Stimulated activated CD4-positive, alpha-beta T cell treated with anti-CD3 and anti-CD28 coated beads, Interleukin-4, amount 100 ng/mL, for 4 hours (primary cell): ENCODE results near the gene C18orf32.
A peak's percentile ranks its signal among the peaks of the same experiment; 100 is the strongest.
"Not testable (repeated sequence)": the region's sequence is repeated elsewhere in the genome, so short reads cannot be mapped to it uniquely, and the experiment has no call there.

Experiments
- DNase-seq, 2 experiments: peaks; one replicate each; pipeline ENCODE4 v3.0.0-alpha.2; 2020

Gene C18orf32

DNA sequence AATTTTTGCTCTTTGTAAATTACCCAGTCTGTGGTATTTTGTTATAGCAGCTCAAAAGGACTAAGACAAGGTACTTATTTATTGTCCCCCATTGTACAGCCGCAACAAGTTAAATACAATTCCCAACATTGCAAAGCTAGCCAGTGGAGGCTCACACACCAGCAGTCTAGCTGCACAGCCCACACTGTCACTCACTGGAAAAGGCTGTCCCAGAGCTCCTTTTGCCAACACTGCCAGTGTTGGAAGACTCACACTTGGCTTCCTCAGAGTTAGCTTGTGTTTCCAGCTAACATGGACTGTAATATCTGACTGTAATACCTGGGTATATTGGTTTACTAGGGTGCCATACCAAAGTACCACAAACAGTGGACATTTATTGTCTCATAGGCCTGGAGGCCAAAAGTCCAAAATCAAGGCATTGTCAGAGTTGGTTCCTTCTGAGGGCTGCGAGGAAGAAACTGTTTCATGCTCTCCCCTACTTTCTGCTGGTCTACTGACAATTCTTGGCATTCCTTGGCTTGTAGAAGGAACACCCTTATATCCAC lies 19.9 kb downstream of the C18orf32 start:
- no peak for DNase-seq

DNA sequence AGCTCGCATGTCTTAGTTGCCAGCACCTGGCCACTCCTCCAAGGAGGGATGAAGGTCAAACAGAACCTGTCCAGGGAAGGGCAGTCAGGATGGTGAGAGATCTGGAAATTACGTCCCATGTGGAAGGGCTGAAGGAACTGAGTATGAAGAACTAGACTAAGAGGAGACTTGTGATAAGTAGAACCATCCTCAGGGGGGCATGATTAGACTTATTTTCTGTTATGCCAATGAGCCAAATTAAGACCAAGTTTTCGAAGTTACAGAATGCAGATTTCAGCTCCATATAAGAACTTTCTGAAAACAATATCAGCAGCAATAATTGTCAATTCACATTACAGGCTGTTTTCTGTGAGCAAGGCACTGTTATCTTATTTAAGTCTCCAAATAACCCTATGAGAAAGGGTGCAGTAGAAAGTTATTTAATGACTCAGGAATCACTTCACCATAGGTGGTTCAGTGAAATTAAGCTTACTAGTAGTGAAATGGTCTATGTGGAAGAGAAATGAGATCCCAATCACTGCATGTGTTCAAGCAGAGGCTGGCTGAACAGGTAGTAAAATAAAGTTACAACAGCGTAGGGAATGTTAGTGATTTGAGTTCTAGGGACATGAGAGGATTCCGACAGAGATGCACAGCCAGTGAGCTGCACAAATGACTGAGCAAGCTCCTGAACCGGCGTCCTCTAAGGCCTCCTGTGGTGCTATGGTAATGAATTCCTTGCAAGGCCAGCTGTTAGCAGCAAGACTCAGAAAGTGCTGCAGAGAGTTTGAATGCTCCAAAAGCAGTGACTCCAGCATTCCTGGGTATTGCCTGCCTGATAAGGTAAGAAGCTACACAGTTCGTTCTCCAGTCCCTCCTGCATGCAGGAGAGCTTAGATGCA lies 22.1 kb downstream of the C18orf32 start:
- DNase-seq, result no peak

DNA sequence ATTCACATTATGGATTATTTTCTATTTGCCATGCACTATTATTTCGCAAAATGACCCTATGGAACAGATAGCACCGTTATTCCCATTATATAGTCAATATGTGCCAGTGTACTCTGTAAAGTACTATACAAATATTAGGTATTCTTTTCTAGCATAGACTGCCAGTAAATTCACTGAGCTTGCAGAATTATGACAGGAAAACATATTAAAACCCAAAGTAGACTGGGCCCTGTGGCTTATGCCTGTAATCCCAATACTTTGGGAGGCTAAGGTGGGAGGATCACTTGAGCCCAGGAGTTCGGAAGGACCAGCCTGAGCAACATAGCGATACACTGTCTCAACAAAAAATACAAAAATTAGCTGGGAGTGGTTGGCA lies 25.4 kb downstream of the C18orf32 start:
- DNase-seq, result no peak

DNA sequence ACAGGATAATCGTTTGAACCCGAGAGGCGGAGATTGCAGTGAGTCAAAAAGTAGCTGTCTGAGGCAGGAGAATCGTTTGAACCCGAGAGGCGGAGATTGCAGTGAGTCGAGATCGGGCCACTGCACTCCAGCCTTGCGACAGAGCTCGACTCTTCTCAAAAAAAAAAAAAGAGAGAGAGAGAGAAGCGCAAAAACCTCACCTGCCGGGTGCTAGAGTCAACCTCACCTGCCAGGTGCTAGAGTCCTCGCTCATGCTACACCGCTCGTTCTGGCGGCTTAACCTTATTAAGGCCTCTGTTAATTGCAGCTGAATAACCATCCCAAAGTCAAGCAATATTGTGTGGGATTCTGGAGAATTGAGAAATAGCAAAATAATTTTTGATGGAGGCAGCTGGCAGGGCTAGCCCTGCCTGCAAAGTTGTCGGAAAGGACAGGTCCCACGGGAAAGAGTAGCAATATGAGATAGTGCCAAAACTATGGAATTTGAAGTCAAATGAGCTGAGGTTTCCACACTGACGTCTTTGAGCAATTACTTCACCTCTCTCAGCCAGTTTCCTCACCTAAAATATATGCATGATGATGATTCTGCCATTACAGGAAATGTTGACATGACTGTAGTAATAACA lies 25.9 kb downstream of the C18orf32 start:
- no peak for DNase-seq

DNA sequence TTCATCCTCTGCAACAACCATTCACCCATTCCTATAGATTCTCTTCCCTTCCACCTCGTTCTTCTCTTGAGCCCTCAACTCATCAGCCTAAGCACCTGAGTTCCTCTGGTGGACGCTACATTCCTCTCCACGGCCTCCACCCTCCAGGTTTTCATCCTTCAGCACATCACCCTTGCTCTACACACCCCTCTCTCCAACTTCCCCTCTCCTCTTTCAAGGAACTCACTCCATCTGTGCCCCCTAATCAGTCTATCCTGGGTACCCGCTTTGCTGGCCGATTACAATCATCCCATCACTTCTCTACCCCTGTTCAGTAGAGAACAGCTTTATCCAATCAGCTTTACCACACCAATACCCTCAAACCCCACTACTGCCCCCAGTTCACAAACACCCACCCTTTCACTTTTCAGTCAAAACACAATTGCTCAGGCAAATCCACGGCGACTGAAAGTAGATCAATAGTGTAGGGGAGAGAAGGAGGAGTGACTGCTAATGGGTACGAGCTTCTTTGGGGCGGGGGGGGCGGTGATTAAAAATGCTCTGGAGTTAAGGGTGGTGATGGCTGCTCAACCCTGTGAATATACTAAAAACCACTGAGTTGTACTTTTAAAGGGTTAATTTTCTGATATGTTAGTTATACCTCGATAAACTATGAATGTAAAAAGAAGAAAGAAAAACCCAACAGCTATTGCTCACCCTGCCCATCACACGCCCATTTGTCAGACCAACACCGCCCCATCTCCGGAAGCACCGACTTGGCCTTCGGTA lies 27.4 kb downstream of the C18orf32 start:
- peak; percentile 21 to 22 for DNase-seq

DNA sequence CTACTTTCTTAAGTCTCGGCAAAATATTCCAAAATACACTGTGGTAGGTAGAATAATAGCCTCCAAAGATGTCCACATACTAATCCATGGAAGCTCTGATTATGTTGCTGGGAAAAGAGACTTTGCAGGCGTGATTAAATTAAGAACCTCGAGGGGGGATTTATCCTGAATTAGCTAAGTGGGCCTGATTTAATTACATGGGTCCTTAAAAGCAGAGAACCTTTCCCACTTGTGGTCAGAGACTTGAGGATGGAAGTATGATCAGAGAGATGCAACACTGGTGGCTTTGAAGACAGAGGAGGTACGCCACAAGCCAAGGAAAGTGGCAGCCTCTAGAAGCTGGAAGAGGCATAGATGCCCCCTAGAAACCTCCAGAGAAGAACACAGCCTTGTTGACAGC lies 29.4 kb downstream of the C18orf32 start:
- no peak for DNase-seq

DNA sequence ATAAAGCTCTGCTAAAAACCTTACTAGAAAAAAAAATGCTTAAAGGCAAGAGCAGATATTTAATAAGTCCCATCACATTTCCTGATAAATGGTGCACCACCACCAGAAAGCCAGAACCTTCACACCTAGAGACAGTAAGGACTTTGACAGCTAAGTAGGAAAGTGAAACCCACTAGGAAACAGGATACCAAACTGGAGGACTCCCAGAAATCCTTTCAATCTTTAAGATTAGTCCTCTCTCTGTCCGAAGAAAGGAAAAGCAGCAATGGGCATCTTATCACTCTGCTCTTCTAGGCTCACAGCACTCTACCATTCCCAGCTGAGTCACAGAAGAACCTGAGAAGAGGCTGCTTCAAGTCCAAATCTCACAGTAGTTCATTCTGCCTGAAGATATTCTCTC lies 30.2 kb downstream of the C18orf32 start:
- DNase-seq, result no peak

DNA sequence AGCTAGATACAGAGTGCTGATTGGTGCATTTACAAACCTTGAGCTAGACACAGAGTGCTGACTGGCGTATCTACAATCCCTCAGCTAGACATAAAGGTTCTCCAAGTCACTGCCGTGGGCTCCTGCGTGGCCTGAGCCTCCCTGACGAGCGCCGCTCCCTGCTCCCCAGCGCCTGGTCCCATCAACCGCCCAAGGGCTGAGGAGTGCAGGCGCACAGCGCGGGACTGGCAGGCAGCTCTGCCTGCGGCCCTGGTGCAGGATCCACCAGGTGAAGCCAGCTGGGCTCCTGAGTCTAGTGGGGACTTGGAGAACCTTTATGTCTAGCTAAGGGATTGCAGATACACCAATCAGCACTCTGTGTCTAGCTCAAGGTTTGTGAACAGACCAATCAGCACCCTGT lies 34.5 kb downstream of the C18orf32 start:
- not testable (repeated sequence) for DNase-seq

DNA sequence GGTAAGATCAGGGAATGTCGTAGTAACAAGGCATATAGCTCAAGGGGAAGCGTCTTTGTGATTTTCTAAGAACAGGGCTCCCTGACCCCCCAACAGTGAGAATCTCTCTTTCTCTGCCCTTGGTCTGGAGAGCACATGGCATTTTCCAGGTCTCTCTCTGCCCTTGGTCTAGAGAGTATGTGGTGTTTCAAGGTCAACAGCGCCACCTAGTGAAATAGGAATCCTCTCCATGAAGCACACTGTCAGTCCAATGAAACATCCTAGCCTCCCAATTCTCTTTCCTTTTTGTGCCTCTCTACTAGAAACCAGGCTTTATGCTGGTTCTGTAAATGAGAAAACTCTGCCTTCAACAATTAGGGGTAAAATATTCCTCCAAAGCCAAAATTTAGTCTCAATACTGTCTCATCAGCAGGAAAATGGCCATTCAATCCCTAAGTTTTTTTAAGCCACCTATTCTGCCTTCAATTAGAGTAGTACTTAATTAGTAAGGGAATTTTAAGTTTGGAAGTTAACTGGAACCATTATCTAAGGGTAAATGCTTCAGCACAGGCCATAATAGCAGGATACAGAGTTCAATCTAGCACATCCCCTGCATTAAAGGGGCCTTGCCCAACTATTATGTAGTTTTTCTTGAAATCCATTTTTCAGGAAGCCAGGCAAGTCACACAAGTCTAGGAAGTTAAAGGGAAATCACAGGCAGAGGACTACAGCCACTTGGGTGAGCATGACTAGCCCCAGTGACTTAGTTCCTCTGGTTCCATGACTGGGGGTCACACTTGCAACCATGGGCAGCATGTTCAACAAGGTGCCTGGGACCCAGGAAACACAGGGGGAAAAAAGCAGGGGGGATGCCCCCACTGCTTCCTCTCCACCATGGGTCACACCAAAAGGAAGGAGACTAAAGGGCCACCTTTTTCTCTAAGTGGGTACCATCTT lies 39.0 kb downstream of the C18orf32 start:
- peak; percentile 11 to 19 for DNase-seq

DNA sequence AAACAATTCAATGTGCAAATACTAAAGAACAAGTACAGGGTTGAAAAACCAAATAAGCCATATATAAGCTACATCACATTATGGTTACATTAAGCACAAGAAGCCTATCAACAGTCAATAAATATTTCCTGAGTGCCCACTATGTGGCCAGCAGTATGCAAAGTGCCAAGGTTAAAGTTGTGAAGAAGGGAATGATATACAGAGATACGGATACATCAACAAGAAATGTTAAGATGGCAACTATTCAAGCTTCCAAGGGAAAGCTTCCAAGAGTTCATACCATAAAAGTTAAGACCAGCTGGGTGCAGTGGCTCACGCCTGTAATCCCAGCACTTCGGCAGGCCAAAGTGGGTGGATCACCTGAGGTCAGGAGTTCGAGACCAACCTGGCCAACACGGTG lies 40.6 kb downstream of the C18orf32 start:
- DNase-seq, result no peak

DNA sequence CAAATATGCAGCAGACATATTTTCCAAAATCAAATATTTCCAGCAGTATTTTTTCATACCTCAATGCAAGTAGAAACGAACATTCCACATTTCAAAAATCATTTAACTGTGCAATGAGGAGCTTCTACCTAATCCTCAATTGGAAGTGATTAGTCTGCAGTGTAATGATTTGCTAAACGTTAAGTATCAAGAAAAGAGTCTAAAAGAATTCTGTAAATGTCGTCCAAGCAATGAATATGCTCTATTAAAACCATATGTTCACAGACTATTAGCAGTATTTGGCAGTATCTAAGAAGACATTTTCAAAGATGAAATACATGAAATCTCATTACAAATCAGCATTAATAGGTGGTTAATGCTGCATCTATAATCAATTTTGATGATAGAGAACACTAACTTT lies 42.5 kb downstream of the C18orf32 start:
- DNase-seq, result no peak

DNA sequence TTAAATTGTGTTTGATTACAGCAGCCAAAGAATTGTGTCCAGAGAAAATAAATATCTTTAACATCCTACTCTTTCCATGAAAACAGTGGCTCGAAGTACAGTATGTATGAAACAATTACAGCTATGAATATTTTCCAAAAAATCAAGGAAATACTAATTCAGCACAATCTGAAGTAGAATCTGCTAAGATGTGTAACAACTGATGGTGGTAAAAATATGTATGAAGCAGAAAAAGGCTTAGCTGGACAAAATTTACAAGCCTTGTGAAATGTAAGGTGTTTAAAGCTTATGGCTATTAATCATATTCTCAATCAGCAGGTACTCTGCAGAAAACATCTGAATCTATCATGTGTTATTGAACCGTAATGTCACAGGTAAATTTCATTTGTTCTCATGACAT lies 43.2 kb downstream of the C18orf32 start:
- DNase-seq, result no peak

DNA sequence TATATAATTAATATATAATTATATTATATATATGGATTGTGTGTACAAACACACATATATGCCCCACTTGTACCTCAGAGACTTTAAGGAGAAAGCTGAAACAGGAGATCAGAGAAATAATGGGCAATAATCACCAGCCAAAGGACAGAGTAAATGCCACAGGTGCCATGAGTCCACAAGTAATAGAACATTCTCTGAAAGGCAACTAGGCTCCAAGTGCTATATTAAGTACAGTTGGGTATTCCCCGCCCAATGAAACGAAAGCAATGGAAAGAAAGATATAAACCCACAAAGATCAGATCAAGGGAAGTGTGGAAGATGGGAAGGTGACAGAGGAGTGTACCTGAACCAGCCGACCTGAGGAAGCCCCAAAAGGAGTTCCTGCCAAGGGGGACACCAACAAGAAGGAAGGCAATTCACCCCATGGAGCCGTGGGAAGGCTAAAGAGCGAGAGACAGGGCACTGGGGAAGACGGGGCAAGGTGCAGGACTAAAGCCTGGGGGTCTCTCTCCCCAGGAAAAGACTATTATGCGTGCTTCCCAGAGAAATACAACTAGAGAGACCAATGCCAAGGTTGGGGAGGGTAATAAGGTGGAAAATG lies 45.6 kb downstream of the C18orf32 start:
- DNase-seq, result no peak

DNA sequence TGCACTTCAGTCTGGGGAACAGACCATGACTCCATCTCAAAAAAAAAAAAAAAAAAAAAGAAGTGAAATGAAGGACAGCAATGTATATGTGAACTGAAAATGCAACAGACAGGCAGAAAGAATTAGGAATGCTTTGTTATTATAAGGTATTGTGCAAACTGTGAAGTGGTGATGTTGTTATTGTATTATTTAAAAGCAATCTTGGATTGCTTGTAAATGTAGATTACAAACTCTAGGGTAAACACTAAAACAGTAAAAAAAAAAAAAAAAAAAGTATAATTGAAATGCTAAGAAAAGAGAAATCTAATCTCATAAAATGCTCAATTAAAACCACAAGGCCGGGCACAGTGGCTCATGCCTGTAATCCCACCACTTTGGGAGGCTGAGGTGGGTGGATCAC lies 51.9 kb downstream of the C18orf32 start:
- no peak for DNase-seq

DNA sequence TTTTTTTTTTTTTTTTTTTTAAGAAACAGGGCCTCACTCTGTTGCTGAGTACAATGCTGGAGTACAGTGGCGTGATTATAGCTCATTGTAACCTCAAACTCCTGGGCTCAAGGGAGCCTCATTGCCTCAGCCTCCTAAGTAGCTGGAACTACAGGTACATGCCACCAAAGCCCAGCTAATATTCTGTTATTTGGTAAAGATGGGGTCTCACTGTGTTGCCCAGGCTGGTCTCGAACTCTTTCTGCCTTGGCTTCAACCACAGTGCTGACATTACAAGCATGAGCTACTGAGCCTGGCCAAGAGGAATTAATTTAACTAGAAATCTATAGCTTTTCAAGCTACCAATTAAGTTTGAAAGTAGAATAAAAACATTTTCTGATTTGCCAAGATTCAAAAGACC lies 54.4 kb downstream of the C18orf32 start:
- DNase-seq, result no peak

DNA sequence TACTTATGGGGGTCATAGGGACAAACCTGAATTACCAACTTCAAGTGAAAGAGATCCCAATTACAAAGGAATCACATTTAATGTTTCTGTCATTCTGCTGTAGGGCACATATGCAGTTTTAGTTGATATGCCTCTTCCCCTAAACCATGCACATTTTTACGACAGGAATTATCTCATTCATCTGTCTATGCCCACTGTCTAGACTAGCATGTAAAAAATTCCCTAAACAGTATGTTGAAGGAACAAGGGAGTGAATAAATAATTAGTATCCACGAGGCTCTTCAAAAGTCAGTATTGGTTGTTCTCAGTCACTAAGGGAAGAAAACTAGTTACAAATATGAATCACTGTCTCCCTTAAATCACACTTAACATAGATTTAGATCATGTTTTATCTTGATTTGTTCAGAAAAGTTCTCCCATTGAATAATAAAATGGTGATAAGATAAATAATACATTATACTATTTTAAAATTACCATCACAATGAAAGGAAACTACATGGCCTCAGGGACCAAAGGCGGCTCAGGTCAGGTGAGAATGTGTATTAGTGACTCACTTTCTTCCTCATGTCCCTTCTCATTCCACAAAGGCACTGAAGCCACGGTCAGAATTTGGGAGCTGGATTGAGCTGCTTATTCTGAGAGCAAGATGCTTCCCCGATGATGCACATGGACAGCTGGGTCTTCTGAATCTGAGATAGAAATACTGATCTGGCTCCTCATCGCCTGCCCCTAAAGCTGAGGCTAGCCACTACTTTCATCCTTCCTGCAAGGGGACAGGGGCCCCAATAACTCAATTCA lies 55.7 kb downstream of the C18orf32 start:
- no peak for DNase-seq
